Gastroesophageal sphincter (tissue), 4 donors: ENCODE measurements around the gene CMC2. TPM values are rescaled to one million over a fixed set of nuclear protein-coding genes. Genes with fewer than 3 reads are reported as not detected.

Source experiments
- ATAC-seq: fragments of 150-250 bp; one replicate; pipeline ENCODE4 v1.9.1; 2016; ENCODE audit warnings: mild to moderate bottlenecking, moderate library complexity
- H3K27ac ChIP-seq, 4 donors: fragments of 200-600 bp; sonication (generic) in 3 of 4; 1 replicate in 3 of 4; 2 replicates in 1 of 4; pipeline ENCODE4 v1.5.1; 2016 to 2019
- H3K27me3 ChIP-seq: fragments of 200-600 bp; sonication (generic); one replicate; pipeline ENCODE4 v1.5.1; 2019
- H3K36me3 ChIP-seq, 2 donors: fragments of 200-600 bp; sonication (generic); one replicate each; pipeline ENCODE4 v1.5.1; 2019; ENCODE audit warnings: control low read depth in 1 of 2
- H3K4me1 ChIP-seq, 3 donors: fragments of 200-600 bp; sonication (generic); 1 replicate in 2 of 3; 2 replicates in 1 of 3; pipeline ENCODE4 v1.5.1; 2016 to 2019; ENCODE audit warnings: control low read depth in 2 of 3
- H3K4me3 ChIP-seq, 2 donors: fragments of 200-600 bp; sonication (generic); one replicate each; pipeline ENCODE4 v1.5.1; 2019; ENCODE audit warnings: mild to moderate bottlenecking in 1 of 2, moderate library complexity in 1 of 2
- H3K9me3 ChIP-seq, 3 donors: fragments of 200-600 bp; sonication (generic); one replicate each; pipeline ENCODE4 v1.5.1; 2017 to 2019; ENCODE audit warnings: control low read depth in 2 of 3
- EP300 ChIP-seq: sonication (generic); formaldehyde crosslinking; IDR thresholded peaks from one replicate; pipeline ENCODE4 v1.6.1; 2017; ENCODE audit warnings: antibody characterized with exemption, mild to moderate bottlenecking
- POLR2A ChIP-seq, 2 donors: fragments of 450-650 bp; IDR thresholded peaks; one replicate each; pipeline ENCODE4 v1.6.1; 2017; ENCODE audit warnings: antibody characterized with exemption in 2 of 2, mild to moderate bottlenecking in 2 of 2, moderate library complexity in 1 of 2
- POLR2AphosphoS5 ChIP-seq: sonication (generic); formaldehyde crosslinking; IDR thresholded peaks from one replicate; pipeline ENCODE4 v1.6.1; 2017; ENCODE audit warnings: antibody characterized with exemption
- WGBS, 2 donors: methylation state at CpG; one replicate each; pipeline ENCODE4 v1.1.5; 2018; ENCODE audit warnings: low coverage in 1 of 2; 5-methylcytosine and 5-hydroxymethylcytosine counted together
- total RNA-seq, 4 donors: library from RNA; depleted of rRNA; stranded (reverse); fragments of >200 nt; gene quantifications; one replicate each; pipeline ENCODE4 v1.1.0, GENCODE V29; 2016
- TF ChIP-seq, protein P1 (sequence below), 4 experiments: fragments of 200-600 bp in 2 of 4; fragments of 450-650 bp in 2 of 4; sonication (generic) in 1 of 4; IDR thresholded peaks; one replicate each; pipeline ENCODE4 v1.5.1; 2017 to 2019; ENCODE audit warnings: antibody characterized with exemption in 4 of 4, mild to moderate bottlenecking in 2 of 4, moderate library complexity in 2 of 4

Gene CMC2
- total RNA-seq, 4 donors from 2014 or later: 13.7 to 64.0 (median 38.2) TPM

DNA sequence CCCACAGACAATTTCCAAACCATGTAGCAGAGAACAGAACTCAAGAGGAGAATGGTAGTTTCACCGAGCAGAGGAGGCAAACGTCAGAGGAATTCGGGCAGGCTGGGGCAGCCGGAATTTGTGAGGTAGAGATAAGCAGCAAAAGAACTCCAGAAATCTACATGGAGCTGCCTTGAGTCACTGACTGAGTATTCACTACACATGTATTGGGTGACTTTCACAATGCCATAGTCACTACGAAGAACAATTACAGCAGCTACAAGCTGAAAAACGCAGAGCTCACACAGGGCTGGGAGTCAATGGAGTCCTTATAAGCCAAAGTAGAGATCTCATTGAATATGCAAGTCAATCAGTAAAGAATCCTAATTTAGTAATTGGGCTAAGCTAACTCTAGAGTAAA is 13.4 kb downstream of the CMC2 start:
- Histone ChIP-seq H3K27ac (no peak overlapping the region), H3K4me1 (peaks cover 0 to 9% (median 0%) of the 10 kb centered on the region in 3 donors), H3K4me3 (no peak overlapping the region), H3K27me3 (no peaks in the 10 kb centered on the region), H3K36me3 (peaks cover 0 to 7% of the 10 kb centered on the region in 2 donors), H3K9me3 (no peaks in the 10 kb centered on the region)
- no peak for ATAC-seq
- WGBS, 2 donors: 49 to 67% methylated on average over 6 of the region's 6 CpGs
- TF ChIP-seq POLR2AphosphoS5: no peak
- TF ChIP-seq, protein P1, sequence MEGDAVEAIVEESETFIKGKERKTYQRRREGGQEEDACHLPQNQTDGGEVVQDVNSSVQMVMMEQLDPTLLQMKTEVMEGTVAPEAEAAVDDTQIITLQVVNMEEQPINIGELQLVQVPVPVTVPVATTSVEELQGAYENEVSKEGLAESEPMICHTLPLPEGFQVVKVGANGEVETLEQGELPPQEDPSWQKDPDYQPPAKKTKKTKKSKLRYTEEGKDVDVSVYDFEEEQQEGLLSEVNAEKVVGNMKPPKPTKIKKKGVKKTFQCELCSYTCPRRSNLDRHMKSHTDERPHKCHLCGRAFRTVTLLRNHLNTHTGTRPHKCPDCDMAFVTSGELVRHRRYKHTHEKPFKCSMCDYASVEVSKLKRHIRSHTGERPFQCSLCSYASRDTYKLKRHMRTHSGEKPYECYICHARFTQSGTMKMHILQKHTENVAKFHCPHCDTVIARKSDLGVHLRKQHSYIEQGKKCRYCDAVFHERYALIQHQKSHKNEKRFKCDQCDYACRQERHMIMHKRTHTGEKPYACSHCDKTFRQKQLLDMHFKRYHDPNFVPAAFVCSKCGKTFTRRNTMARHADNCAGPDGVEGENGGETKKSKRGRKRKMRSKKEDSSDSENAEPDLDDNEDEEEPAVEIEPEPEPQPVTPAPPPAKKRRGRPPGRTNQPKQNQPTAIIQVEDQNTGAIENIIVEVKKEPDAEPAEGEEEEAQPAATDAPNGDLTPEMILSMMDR (IDR thresholded peaks at IDR 0.05): no peak
- no peak for TF ChIP-seq POLR2A (IDR thresholded peaks at IDR 0.05)
- no peak for TF ChIP-seq EP300

DNA sequence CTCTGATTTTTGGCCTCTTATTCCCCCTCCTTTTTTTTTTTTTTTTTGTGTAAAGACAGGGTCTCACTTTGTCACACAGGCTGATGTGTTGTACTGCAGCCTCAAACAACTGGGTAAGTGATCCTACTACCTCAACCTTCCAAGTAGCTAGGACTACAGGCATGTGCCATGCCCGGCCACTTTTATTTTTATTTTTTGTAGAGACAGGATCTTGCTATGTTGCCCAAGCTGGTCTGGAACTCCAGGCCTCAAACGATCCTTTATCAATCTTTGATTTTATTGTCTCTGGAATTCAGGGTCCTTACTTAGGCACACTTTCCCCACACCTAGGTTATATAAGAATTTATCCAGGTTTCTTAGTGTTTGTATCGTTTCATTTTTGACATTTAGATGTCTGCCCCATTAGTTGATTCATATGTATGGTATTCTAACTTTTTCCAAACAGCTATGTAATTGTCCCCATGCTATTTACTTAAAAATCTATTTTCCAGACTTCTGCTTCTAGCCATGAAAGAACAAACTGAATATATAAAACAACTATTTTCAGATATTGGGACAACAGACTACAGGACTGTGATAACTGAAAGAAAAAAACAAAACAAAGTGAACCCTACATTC is 13.9 kb downstream of the CMC2 start:
- Histone ChIP-seq H3K9me3 (no peaks in the 10 kb centered on the region), H3K27ac (no peak overlapping the region), H3K4me1 (peaks cover 0 to 9% (median 0%) of the 10 kb centered on the region in 3 donors), H3K36me3 (peaks cover 0 to 7% of the 10 kb centered on the region in 2 donors), H3K27me3 (no peaks in the 10 kb centered on the region), H3K4me3 (no peak overlapping the region)
- TF ChIP-seq POLR2A (IDR thresholded peaks at IDR 0.05) (no peak), EP300 (no peak), POLR2AphosphoS5 (no peak)
- TF ChIP-seq, protein P1 (IDR thresholded peaks at IDR 0.05): no peak
- WGBS, 2 donors: 48 to 62% methylated on average over 3 of the region's 3 CpGs
- no peak for ATAC-seq

DNA sequence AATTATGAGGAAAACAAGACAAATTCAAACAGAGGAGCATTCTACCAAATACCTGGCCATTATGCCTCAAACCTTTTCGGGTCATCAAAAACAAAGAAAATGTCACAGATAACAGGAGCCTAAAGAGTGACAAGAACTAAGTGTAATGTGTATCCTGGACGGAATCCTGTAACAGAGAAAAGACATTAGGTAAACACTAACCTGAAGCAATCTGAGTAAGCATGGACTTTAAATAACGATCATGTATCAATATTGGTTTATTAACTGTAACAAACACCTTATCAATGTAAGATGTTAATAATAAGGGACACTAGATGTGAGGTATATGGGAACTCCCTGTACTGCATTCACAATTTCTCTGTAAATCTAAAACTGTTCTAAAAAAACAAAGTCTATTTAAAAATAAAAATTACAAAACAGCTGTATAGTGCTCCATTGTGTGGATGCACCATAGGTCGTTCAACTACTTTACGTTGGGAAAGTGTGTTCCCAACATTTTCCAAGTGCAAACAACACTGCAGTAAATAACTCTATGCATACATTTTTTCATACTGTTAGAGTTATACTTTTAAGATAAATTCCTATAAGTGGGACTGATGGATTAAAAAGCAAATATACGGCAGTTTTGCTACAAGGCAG is 14.8 kb downstream of the CMC2 start:
- 66 to 70% methylated on average over 6 of the region's 6 CpGs for WGBS, 2 donors
- no peak overlapping the region for H3K4me3 ChIP-seq
- H3K9me3 ChIP-seq: no peaks in the 10 kb centered on the region
- ATAC-seq: no peak
- peaks cover 0 to 7% of the 10 kb centered on the region in 2 donors for H3K36me3 ChIP-seq
- no peak for TF ChIP-seq POLR2A (IDR thresholded peaks at IDR 0.05)
- H3K27me3 ChIP-seq: no peaks in the 10 kb centered on the region
- peaks cover 0 to 9% (median 0%) of the 10 kb centered on the region in 3 donors for H3K4me1 ChIP-seq
- H3K27ac ChIP-seq: no peak overlapping the region

- H3K27me3 ChIP-seq: no peaks in the 10 kb centered on the region
- ATAC-seq: no peak
- H3K4me1 ChIP-seq: peaks cover 0 to 9% (median 0%) of the 10 kb centered on the region in 3 donors
- no peak overlapping the region for H3K4me3 ChIP-seq
- no peaks in the 10 kb centered on the region for H3K9me3 ChIP-seq
- TF ChIP-seq, protein P1 (IDR thresholded peaks at IDR 0.05): no peak
- TF ChIP-seq POLR2AphosphoS5 (no peak), EP300 (no peak), POLR2A (IDR thresholded peaks at IDR 0.05) (no peak)
- H3K36me3 ChIP-seq: peaks cover 0 to 7% of the 10 kb centered on the region in 2 donors
- H3K27ac ChIP-seq: no peak overlapping the region
- 85 to 89% methylated on average over 2 of the region's 2 CpGs for WGBS, 2 donors
Observed at GRCh38 chr16:80990978-80991377, 15.7 kb downstream of the CMC2 start.

DNA sequence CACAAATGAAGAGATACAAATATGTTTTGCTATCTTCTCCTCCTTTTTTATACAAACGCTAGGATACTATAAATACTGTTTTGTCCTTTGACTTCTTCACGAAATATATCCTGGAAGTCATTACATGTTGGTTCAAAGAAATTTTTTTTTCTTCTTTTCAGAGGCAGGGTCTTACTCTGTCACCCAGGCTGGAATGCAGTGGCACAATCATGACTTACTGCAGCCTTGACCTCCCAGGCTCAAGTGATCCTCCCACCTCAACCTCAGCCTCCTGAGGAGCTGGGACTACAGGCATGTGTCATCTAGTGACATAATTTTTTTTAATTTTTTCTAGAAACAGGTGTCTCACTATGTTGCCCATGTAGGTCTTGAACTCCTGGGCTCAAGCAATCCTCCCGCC is 16.1 kb downstream of the CMC2 start:
- H3K4me3 ChIP-seq: no peak overlapping the region
- no peaks in the 10 kb centered on the region for H3K9me3 ChIP-seq
- peaks cover 0 to 7% of the 10 kb centered on the region in 2 donors for H3K36me3 ChIP-seq
- H3K27ac ChIP-seq: no peak overlapping the region
- peaks cover 0 to 9% (median 0%) of the 10 kb centered on the region in 3 donors for H3K4me1 ChIP-seq
- 94% methylated on average over 3 of the region's 3 CpGs; no CpG with 5 or more reads in 1 of the 2 donors for WGBS, 2 donors
- no peak for ATAC-seq
- TF ChIP-seq, protein P1 (IDR thresholded peaks at IDR 0.05): no peak
- no peak for TF ChIP-seq EP300
- no peak for TF ChIP-seq POLR2A (IDR thresholded peaks at IDR 0.05)
- no peak for TF ChIP-seq POLR2AphosphoS5
- no peaks in the 10 kb centered on the region for H3K27me3 ChIP-seq
